ENCODE results near the gene RNF10.
"Not testable (repeated sequence)": the region's sequence is repeated elsewhere in the genome, so short reads cannot be mapped to it uniquely, and the experiment has no call there.

DNA sequence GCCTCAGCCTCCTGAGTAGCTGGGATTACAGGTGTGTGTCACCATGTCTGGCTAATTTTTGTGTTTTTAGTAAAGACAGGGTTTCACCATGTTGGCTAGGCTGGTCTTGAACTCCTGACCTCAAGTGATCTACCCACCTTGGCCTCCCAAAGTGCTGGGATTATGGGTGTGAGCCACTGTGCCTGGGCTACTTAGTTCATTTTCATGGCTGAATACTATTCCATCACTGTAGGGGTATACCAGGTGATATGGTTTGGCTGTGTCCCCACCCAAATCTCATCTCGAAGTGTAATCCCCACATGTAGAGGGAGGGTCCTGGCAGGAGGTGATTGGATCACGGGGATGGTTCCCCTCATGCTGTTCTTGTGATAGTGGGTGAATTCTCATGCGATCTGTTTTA lies 83.0 kb downstream of the RNF10 start:
- TF ChIP-seq POLR2AphosphoS5 (IDR thresholded peaks at IDR 0.05; ENCODE audit: low read depth, low read length); CTCF (IDR thresholded peaks at IDR 0.05); ZBTB33 (IDR thresholded peaks at IDR 0.05; ENCODE audit: borderline replicate concordance, low read depth); SMC3 (IDR thresholded peaks at IDR 0.05; ENCODE audit: low read depth, low read length); EP300 (IDR thresholded peaks at IDR 0.05; ENCODE audit: borderline replicate concordance in 1 of 2, low read depth in 1 of 2, low read length in 1 of 2); TEAD4 (IDR thresholded peaks at IDR 0.05; ENCODE audit: borderline replicate concordance, insufficient read depth); NFIC (IDR thresholded peaks at IDR 0.05; ENCODE audit: borderline replicate concordance); MAX (IDR thresholded peaks at IDR 0.05; ENCODE audit: low read depth); RFX5 (IDR thresholded peaks at IDR 0.05; ENCODE audit: low read length); RCOR1 (IDR thresholded peaks at IDR 0.05; ENCODE audit: low read length): not testable (repeated sequence)

Measured in SK-N-SH (cell line).